Endothelial cell of umbilical vein (primary cell): ENCODE results near the gene VAV2. TPM values are rescaled to one million over a fixed set of nuclear protein-coding genes. Genes with fewer than 3 reads are reported as not detected.
A peak's percentile ranks its signal among the peaks of the same experiment; 100 is the strongest.

Source experiments
- BruUV-seq: library from RNA; stranded (reverse); fragments of 400-500 nt; replicated peaks from 2 replicates; lab custom pipeline; 2021; lab: Mats Ljungman, UMichigan
- CTCF ChIA-PET: fragments of 300-600, 350-600 bp; sonication (Branson Sonifier 250); formaldehyde crosslinking; loops from one replicate; lab custom pipeline; 2021; ENCODE audit warnings: antibody characterized with exemption, inconsistent platforms; lab: Charles Lee
- POLR2A ChIA-PET: fragments of 300-600, 350-600 bp; sonication (Branson Sonifier 250); formaldehyde crosslinking; loops from one replicate; lab custom pipeline; 2021; ENCODE audit warnings: antibody characterized with exemption, inconsistent platforms; lab: Charles Lee
- DNase-seq: peaks from one replicate; pipeline ENCODE4 v3.0.0-alpha.2; 2011; ENCODE audit warnings: low read depth, low spot score
- FAIRE-seq: peaks from 2 replicates; lab custom pipeline; 2011; peaks lifted over from hg19 to GRCh38; lab: Jason Lieb, UNC
- H2AFZ ChIP-seq: 2 replicates; pipeline ENCODE4 v1.6.0; 2012; ENCODE audit warnings: low read depth, low read length, control low read depth, inconsistent platforms
- H3K27ac ChIP-seq: 2 replicates; pipeline ENCODE4 v1.5.1; 2011; ENCODE audit warnings: low read depth, mild to moderate bottlenecking, control low read depth, low read length, moderate library complexity; ENCODE audit not compliant: insufficient read depth
- H3K27me3 ChIP-seq, 2 experiments: 2 replicates each; pipeline versions ENCODE4 v1.6.0 to v1.6.1; 2011; ENCODE audit warnings: low read length in 2 of 2, mixed read lengths in 1 of 2; ENCODE audit not compliant: control insufficient read depth in 2 of 2, insufficient read depth in 2 of 2
- H3K36me3 ChIP-seq, 2 experiments: 2 replicates in 1 of 2; 3 replicates in 1 of 2; pipeline ENCODE4 v1.5.1; 2011; ENCODE audit warnings: low read length in 2 of 2, mild to moderate bottlenecking in 1 of 2, moderate library complexity in 1 of 2; ENCODE audit not compliant: control insufficient read depth in 2 of 2, insufficient read depth in 2 of 2; ENCODE audit errors: extremely low read depth in 1 of 2
- H3K4me1 ChIP-seq: 3 replicates; pipeline ENCODE4 v1.5.1; 2011; ENCODE audit warnings: mild to moderate bottlenecking, low read length; ENCODE audit not compliant: control insufficient read depth, insufficient read depth; ENCODE audit errors: extremely low read depth
- H3K4me2 ChIP-seq: 2 replicates; pipeline ENCODE4 v1.6.1; 2011; ENCODE audit warnings: low read length, control low read depth, mixed read lengths; ENCODE audit not compliant: insufficient read depth
- H3K4me3 ChIP-seq, 3 experiments: fragments of 200-600 bp in 1 of 3; sonication (generic), shearing (Covaris generic) in 1 of 3; replicated peaks in 1 of 3; 2 replicates each; pipeline ENCODE4 v1.5.1; 2011 to 2016; ENCODE audit warnings: control low read depth in 3 of 3, low read length in 3 of 3, mild to moderate bottlenecking in 2 of 3, inconsistent platforms in 1 of 3, low read depth in 1 of 3, moderate library complexity in 1 of 3; ENCODE audit not compliant: insufficient read depth in 1 of 3
- H3K79me2 ChIP-seq: 2 replicates; pipeline ENCODE4 v1.6.0; 2012; ENCODE audit warnings: low read length, inconsistent platforms; ENCODE audit not compliant: control insufficient read depth, insufficient read depth
- H3K9ac ChIP-seq: replicated peaks from 2 replicates; pipeline ENCODE3; 2011; ENCODE audit warnings: low read length, control low read depth; ENCODE audit not compliant: insufficient read depth; ENCODE audit errors: extremely low read depth
- H3K9me1 ChIP-seq: replicated peaks from 3 replicates; pipeline ENCODE4 v1.6.0; 2011; ENCODE audit warnings: mild to moderate bottlenecking, low read length; ENCODE audit not compliant: control insufficient read depth, insufficient read depth; ENCODE audit errors: extremely low read depth
- H3K9me3 ChIP-seq: replicated peaks from 2 replicates; pipeline ENCODE4 v1.5.1; 2012; ENCODE audit warnings: low read length, inconsistent platforms; ENCODE audit not compliant: control insufficient read depth, insufficient read depth
- H4K20me1 ChIP-seq: replicated peaks from 2 replicates; pipeline ENCODE3; 2011; ENCODE audit warnings: mild to moderate bottlenecking, low read length; ENCODE audit not compliant: control insufficient read depth, insufficient read depth; ENCODE audit errors: extremely low read depth
- CTCF ChIP-seq, 2 donors: IDR thresholded peaks; 1 replicate in 1 of 2; 2 replicates in 1 of 2; pipeline ENCODE4 v1.5.1; 2011; ENCODE audit warnings: low read length in 2 of 2, mild to moderate bottlenecking in 2 of 2, moderate library complexity in 2 of 2, control low read depth in 1 of 2, inconsistent platforms in 1 of 2, low read depth in 1 of 2; ENCODE audit not compliant: insufficient read depth in 1 of 2; ENCODE audit errors: extremely low read depth in 1 of 2
- EZH2 ChIP-seq: IDR thresholded peaks from 2 replicates; pipeline ENCODE4 v1.6.1; 2012; ENCODE audit warnings: borderline replicate concordance, low read depth, mild to moderate bottlenecking, moderate library complexity, low read length, inconsistent platforms; ENCODE audit not compliant: severe bottlenecking
- FOS ChIP-seq: IDR thresholded peaks from 2 replicates; pipeline ENCODE4 v1.6.1; 2011; ENCODE audit warnings: mild to moderate bottlenecking, low read length, moderate library complexity, borderline replicate concordance; ENCODE audit not compliant: insufficient read depth
- GATA2 ChIP-seq: IDR thresholded peaks from 2 replicates; pipeline ENCODE4 v1.7.0; 2011; ENCODE audit warnings: low read depth, mild to moderate bottlenecking, moderate library complexity, mixed read lengths, low read length; ENCODE audit not compliant: insufficient read length, insufficient read depth
- JUN ChIP-seq: IDR thresholded peaks from 2 replicates; pipeline ENCODE4 v1.6.1; 2011; ENCODE audit warnings: borderline replicate concordance, low read depth; ENCODE audit not compliant: insufficient read length, insufficient read depth
- MYC ChIP-seq: IDR thresholded peaks from one replicate; pipeline ENCODE4 v1.6.1; 2011; ENCODE audit warnings: mild to moderate bottlenecking, low read depth, low read length
- POLR2A ChIP-seq: IDR thresholded peaks from 2 replicates; pipeline ENCODE4 v1.6.1; 2012; ENCODE audit warnings: low read depth, mild to moderate bottlenecking, control low read depth, low read length
- POLR2AphosphoS5 ChIP-seq: IDR thresholded peaks from 2 replicates; pipeline ENCODE4 v1.6.1; 2012; ENCODE audit warnings: low read depth, mild to moderate bottlenecking, control low read depth, low read length, moderate library complexity; ENCODE audit not compliant: insufficient read depth
- dilution Hi-C: fragments of 300-500 bp; cut with MboI; formaldehyde crosslinking; loops from one replicate; pipeline ENCODE4 v1.15.0; 2019; ENCODE audit warnings: low sequenced_read_pairs; ENCODE audit not compliant: extremely low pct_ligation_motif_present
- intact Hi-C: fragments of 100-400 bp; cut with micrococcal nuclease; formaldehyde crosslinking; loops from one replicate; pipeline ENCODE4 v1.10.0; 2022
- polyA plus RNA-seq, 4 experiments: library from polyadenylated mRNA; depleted of rRNA in 3 of 4; stranded (reverse) in 3 of 4; unstranded in 1 of 4; fragments of >200 nt; gene quantifications; 2 replicates each; pipeline versions ENCODE4 v1.2.1 to v1.2.3, GENCODE V29; 2011 to 2012; ENCODE audit warnings: missing spikeins in 1 of 4
- total RNA-seq: library from RNA; stranded (reverse); gene quantifications from 2 replicates; pipeline ENCODE4 v1.2.3, GENCODE V29; 2021
- TF ChIP-seq, protein P1 (sequence below): IDR thresholded peaks from 2 replicates; pipeline ENCODE4 v1.6.1; 2011; ENCODE audit not compliant: insufficient read depth, insufficient read length

Gene VAV2
- total and polyA plus RNA-seq, 2 donors (not counting 3 experiments of a cell fraction or from before 2014, with no cell fraction given), result 10.6 to 30.6 TPM

GRCh38 chr9:133788045-133788818 lies 203.9 kb downstream of the VAV2 start:
- H3K27ac ChIP-seq, result peak overlapping the region; percentile 83
- no peak for FAIRE-seq
- ChIA-PET POLR2A (interaction anchor here (1.0 kb wide), 1 partner anchor 206 kb away, joined by 3 read pairs; no protein-coding TSS in a partner anchor), CTCF (interaction anchor here (0.7 to 4.6 kb wide), 6 partner anchors 19 to 207 kb away, joined by 3 to 41 read pairs (median 6); no protein-coding TSS in a partner anchor)
- no TSS peak for BruUV-seq
- H4K20me1 ChIP-seq, result no peaks in the 10 kb centered on the region
- H3K9ac ChIP-seq, result peak overlapping the region; percentile 53
- TF ChIP-seq JUN, result no peak
- TF ChIP-seq, protein P1, sequence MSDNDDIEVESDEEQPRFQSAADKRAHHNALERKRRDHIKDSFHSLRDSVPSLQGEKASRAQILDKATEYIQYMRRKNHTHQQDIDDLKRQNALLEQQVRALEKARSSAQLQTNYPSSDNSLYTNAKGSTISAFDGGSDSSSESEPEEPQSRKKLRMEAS, result no peak
- TF ChIP-seq POLR2AphosphoS5, result no peak
- no peak for TF ChIP-seq CTCF (IDR thresholded peaks at IDR 0.05; ENCODE audit: extremely low read depth in 1 of 2, insufficient read depth in 1 of 2, low read depth in 1 of 2, low read length in 2 of 2)
- TF ChIP-seq GATA2, result no peak
- no peak for TF ChIP-seq MYC
- TF ChIP-seq EZH2, result no peak
- no peak for TF ChIP-seq POLR2A
- no peak for TF ChIP-seq FOS
- dilution Hi-C loops, result no loop called here
- no peak overlapping the region for H2AFZ ChIP-seq
- no peaks in the 10 kb centered on the region for H3K9me3 ChIP-seq
- H3K9me1 ChIP-seq, result no peaks in the 10 kb centered on the region
- peaks cover 25% of the 10 kb centered on the region for H3K4me1 ChIP-seq
- H3K27me3 ChIP-seq, result no peaks in the 10 kb centered on the region
- peaks cover 0 to 17% of the 10 kb centered on the region in 2 experiments for H3K36me3 ChIP-seq
- no peak for DNase-seq
- no peaks in the 10 kb centered on the region for H3K79me2 ChIP-seq
- intact Hi-C loops, result loop anchor here (2.0 kb wide), 2 partner anchors 57 to 167 kb away; no protein-coding TSS in a partner anchor
- peak overlapping the region; percentile 34 for H3K4me2 ChIP-seq
- H3K4me3 ChIP-seq, result no peak overlapping the region
